ENCODE measurements around the gene NAALADL2.

GRCh38 chr3:174945951-174946350 is 86.8 kb downstream of the NAALADL2 start:
- TF ChIP-seq CTCF (IDR thresholded peaks at IDR 0.05; ENCODE audit: borderline replicate concordance, extremely low read depth, low read length, poor library complexity, severe bottlenecking), result no peak
- TF ChIP-seq EZH2 (IDR thresholded peaks at IDR 0.05; ENCODE audit: borderline replicate concordance, low read depth, low read length, severe bottlenecking), result no peak

Measured in DND-41 (cell line).